DMS114 treated with DMSO at 0.1 percent for 48 hours (cell line): ENCODE results near the gene OR2A5.
"Not testable (repeated sequence)": the region's sequence is repeated elsewhere in the genome, so short reads cannot be mapped to it uniquely, and the experiment has no call there.

Experiments used
- DNase-seq: peaks from one replicate; lab custom pipeline; 2025; ENCODE audit not compliant: unreplicated experiment; lab: John Stamatoyannopoulos, UW

OR2A5 gene, protein sequence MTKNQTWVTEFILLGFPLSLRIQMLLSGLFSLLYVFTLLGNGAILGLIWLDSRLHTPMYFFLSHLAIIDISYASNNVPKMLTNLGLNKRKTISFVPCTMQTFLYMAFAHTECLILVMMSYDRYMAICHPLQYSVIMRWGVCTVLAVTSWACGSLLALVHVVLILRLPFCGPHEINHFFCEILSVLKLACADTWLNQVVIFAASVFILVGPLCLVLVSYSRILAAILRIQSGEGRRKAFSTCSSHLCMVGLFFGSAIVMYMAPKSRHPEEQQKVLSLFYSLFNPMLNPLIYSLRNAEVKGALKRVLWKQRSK

GRCh38 chr7:144048648-144049047, at the start of gene OR2A5:
Gene OR2A5, plus strand, starts transcription at chr7:144048948. Its CDS starts 1,454 bp downstream, at chr7:144050402.
- no peak for DNase-seq

DNA sequence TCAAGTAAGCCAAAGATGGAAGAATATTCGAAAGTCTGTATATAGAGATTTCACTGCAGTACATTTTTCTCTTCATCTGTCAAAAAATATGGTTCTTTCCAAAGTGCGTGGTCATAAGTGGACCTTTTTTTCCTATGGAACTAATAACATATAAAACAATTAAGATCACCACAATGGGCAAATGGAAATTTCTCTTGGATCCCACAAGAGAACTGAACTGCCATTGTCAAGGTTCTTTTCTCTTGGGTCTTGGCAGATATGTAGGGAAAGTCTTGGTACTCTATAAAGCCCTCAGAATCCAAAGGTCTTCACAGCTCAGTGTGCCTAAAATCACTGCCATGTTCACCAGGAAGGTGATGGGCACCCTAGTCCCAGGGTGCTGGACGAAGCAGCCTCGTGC, 48.7 kb upstream of the OR2A5 start, which contains the start of gene OR6B1:
OR6B1 (plus strand) TSS at position 301 of the 400 bp plus-strand sequence. CDS start 3,677 bp downstream, outside the sequence.
- DNase-seq, result no peak

- DNase-seq, result no peak
Observed at GRCh38 chr7:144001543-144001942, 47.2 kb upstream of the OR2A5 start.

GRCh38 chr7:144004703-144005102, 44.0 kb upstream of the OR2A5 start:
- DNase-seq, result no peak

- DNase-seq, result no peak
Observed at GRCh38 chr7:144006029-144006691, 42.6 kb upstream of the OR2A5 start.

- DNase-seq, result no peak
Observed at GRCh38 chr7:144006692-144007042, 42.1 kb upstream of the OR2A5 start.

DNA sequence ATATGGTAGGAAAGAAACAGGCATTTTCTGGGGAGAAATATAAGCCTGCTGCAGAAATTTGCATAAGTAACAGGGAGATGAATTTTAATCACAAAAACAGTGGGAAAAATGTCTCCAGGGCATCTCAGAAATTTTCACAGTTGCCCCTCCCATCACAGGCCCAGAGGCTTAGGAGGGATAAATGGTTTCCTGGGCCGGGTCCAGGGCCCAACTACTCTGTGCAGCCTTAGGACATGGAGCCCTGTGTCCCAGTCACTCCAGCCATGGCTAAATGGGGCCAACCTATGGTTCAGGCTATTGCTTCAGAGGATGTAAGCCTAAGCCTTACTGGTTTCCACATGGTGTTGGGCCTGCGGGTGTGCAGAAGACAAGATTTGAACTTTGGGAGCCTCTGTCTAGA, 39.4 kb upstream of the OR2A5 start:
- DNase-seq, result no peak

DNA sequence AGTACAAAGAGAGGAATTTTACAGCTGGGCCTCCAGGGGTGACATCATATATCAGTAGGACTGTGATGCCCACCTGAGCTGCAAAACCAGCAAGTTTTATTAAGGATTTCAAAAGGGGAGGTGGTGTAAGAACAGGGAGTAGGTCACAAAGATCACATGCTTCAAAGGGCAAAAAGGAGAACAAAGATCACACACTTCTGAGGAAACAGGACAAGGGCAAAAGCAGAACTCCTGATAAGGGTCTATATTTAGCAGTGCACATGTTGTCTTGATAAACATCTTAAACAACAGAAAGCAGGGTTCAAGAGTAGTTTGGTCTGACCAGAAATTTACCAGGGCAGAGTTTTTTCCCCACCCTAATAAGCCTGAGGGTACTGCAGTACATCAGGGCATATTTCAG, 38.7 kb upstream of the OR2A5 start:
- not testable (repeated sequence) for DNase-seq

- DNase-seq, result not testable (repeated sequence)
Observed at GRCh38 chr7:144010821-144011220, 37.9 kb upstream of the OR2A5 start.

DNA sequence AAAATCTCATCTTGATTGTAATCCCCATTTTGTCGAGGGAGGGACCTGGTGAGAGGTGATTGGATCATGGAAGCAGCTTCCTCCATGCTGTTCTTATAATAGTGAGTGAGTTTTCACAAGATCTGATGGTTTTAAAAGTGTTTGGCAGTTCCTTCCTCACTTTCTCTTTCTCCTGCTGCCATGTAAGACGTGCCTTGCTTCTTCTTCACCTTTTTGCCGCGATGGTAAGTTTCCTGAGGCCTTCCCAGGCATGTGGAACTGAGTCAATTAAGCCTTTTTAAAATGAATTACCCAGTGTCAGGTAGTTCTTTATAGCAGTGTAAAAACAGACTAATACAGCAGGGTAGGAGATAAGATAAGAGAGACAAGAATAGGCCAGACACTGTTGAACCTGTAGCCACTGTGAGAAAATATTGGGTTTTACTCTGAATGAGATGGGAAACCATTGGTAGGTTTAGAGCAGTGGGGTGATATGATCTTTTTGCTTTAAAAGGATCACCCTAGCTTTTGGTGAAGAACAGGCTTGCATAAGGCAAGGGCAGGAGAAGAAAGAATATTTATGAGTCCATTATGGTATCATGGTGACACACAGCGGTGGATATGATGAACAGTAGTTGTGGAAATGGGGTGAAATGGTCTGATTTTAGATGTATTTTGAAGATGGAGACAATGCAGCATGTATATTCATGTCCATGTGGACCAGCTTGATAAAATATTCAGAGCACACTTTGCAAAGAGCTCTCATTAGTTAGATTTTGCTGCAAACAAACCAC, 37.1 kb upstream of the OR2A5 start:
- no peak for DNase-seq

- DNase-seq, result no peak
Observed at GRCh38 chr7:144018065-144018464, 30.7 kb upstream of the OR2A5 start.

- no peak for DNase-seq
Observed at GRCh38 chr7:144019457-144019856, 29.3 kb upstream of the OR2A5 start.

DNA sequence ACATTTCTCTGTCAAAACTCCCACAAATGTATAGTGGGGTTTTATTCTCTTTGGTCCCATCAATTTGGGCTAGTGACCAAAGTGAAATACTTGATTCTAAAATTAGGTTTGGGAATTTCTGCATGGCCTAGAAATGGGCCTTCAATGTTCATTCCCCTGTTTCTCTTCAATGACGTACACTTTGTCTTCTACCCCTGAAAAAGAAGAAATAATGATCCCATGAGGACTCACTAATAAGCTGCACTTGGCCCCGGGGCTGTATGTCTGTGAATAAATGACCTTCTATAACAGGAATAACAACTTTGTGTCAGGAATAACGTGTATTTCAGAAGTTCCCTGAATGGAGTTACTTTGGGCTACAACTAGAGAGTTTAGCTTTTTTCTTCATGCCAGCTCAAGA, 28.4 kb upstream of the OR2A5 start:
- DNase-seq, result no peak

GRCh38 chr7:144022169-144022568, 26.6 kb upstream of the OR2A5 start:
- DNase-seq, result no peak

- DNase-seq, result no peak
Observed at GRCh38 chr7:144023171-144023827, 25.4 kb upstream of the OR2A5 start.

DNA sequence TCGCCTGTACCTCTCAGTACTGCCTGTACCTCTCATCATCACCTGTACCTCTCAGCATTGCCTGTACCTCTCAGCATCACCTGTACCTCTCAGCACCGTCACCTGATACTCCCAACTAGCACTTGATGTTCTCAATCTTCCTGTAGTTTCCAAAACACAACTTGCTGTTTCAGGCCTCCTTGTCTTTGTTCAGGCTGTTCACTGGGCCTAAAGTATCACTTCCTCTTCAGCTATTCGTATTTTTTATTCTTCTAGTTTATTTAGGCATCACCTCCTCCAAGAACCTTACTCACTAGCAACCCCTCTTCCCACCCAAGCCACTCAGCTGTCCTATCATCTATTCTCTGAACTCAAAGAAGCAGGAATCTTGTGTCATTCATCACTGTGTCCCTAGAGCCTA, 24.5 kb upstream of the OR2A5 start:
- no peak for DNase-seq

- DNase-seq, result no peak
Observed at GRCh38 chr7:144026203-144026883, 22.4 kb upstream of the OR2A5 start.

DNA sequence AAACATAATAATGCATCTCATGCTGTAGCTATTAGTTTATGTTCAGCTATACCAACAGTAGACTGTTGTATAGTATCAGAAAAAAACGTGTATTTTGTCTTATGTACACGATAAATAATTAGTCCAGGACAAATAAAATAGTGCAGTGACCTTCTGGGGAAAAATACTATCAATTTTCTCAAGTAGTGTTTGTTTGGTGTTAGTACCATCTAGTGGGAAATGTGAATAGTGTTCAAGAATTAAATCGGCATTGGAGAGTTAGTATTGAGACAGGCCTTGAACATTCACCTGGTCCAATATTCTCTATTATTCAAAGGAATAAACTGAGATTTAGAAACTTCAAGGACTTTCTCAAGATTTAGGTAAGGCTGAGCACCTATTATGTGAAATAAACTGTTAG, 21.7 kb upstream of the OR2A5 start:
- DNase-seq, result peak; percentile 21

- DNase-seq, result no peak
Observed at GRCh38 chr7:144027974-144028373, 20.8 kb upstream of the OR2A5 start.

GRCh38 chr7:144028547-144028946, 20.2 kb upstream of the OR2A5 start:
- no peak for DNase-seq

DNA sequence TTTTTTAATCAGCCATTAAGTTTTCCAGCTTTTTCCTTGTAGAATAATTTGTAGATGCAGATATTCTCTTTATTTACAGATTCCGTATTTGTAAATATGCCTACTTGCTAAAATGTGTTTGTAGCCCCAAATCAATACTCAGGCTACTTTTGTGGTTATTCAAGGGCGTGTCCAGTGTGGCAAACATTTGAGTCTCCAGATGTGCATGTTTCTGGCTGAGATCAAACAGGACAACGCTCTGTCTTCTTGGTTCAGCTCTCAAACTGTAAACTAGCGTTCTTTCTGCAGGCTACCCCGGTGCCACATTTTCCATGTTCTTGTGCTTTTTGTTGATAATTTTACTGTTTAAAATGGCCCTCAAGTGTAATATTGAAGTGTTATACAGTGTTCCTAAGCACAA, 16.2 kb upstream of the OR2A5 start:
- no peak for DNase-seq
